ENCODE data around the gene LUC7L.
"Not testable (repeated sequence)": the region's sequence is repeated elsewhere in the genome, so short reads cannot be mapped to it uniquely, and the experiment has no call there.

The LUC7L gene

DNA sequence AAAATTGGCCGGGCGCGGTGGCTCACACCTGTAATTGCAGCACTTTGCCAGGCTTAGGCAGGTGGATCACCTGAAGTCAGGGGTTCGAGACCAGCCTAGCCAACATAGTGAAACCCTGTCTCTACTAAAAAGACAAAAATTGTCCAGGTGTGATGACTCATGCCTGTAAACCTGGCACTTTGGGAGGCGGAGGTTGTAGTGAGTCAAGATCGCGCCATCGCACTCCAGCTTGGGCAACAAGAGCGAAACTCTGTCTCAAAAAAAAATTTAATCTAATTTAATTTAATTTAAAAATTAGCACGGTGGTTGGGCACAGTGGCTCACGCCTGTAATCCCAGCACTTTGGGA is 50.6 kb downstream of the LUC7L start:
- DNase-seq = no peak

DNA sequence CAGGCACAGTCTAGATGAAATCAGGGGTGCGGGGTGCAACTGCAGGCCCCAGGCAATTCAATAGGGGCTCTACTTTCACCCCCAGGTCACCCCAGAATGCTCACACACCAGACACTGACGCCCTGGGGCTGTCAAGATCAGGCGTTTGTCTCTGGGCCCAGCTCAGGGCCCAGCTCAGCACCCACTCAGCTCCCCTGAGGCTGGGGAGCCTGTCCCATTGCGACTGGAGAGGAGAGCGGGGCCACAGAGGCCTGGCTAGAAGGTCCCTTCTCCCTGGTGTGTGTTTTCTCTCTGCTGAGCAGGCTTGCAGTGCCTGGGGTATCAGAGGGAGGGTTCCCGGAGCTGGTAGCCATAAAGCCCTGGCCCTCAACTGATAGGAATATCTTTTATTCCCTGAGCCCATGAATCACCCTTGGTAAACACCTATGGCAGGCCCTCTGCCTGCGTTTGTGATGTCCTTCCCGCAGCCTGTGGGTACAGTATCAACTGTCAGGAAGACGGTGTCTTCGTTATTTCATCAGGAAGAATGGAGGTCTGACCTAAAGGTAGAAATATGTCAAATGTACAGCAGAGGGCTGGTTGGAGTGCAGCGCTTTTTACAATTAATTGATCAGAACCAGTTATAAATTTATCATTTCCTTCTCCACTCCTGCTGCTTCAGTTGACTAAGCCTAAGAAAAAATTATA is 51.1 kb downstream of the LUC7L start:
- no peak for DNase-seq

DNA sequence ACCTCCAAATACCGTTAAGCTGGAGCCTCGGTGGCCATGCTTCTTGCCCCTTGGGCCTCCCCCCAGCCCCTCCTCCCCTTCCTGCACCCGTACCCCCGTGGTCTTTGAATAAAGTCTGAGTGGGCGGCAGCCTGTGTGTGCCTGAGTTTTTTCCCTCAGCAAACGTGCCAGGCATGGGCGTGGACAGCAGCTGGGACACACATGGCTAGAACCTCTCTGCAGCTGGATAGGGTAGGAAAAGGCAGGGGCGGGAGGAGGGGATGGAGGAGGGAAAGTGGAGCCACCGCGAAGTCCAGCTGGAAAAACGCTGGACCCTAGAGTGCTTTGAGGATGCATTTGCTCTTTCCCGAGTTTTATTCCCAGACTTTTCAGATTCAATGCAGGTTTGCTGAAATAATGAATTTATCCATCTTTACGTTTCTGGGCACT is 51.8 kb downstream of the LUC7L start:
- no peak for DNase-seq

DNA sequence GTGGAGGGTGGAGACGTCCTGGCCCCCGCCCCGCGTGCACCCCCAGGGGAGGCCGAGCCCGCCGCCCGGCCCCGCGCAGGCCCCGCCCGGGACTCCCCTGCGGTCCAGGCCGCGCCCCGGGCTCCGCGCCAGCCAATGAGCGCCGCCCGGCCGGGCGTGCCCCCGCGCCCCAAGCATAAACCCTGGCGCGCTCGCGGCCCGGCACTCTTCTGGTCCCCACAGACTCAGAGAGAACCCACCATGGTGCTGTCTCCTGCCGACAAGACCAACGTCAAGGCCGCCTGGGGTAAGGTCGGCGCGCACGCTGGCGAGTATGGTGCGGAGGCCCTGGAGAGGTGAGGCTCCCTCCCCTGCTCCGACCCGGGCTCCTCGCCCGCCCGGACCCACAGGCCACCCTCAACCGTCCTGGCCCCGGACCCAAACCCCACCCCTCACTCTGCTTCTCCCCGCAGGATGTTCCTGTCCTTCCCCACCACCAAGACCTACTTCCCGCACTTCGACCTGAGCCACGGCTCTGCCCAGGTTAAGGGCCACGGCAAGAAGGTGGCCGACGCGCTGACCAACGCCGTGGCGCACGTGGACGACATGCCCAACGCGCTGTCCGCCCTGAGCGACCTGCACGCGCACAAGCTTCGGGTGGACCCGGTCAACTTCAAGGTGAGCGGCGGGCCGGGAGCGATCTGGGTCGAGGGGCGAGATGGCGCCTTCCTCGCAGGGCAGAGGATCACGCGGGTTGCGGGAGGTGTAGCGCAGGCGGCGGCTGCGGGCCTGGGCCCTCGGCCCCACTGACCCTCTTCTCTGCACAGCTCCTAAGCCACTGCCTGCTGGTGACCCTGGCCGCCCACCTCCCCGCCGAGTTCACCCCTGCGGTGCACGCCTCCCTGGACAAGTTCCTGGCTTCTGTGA is 52.5 kb downstream of the LUC7L start, which contains the start of gene HBA1:
HBA1 (plus strand) TSS at position 204 of the 906 bp plus-strand sequence; CDS start at position 241, 37 bp downstream.
- DNase-seq = not testable (repeated sequence)

DNA sequence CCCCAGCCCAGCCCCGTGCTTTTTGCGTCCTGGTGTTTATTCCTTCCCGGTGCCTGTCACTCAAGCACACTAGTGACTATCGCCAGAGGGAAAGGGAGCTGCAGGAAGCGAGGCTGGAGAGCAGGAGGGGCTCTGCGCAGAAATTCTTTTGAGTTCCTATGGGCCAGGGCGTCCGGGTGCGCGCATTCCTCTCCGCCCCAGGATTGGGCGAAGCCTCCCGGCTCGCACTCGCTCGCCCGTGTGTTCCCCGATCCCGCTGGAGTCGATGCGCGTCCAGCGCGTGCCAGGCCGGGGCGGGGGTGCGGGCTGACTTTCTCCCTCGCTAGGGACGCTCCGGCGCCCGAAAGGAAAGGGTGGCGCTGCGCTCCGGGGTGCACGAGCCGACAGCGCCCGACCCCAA is 53.2 kb downstream of the LUC7L start:
- not testable (repeated sequence) for DNase-seq

DNA sequence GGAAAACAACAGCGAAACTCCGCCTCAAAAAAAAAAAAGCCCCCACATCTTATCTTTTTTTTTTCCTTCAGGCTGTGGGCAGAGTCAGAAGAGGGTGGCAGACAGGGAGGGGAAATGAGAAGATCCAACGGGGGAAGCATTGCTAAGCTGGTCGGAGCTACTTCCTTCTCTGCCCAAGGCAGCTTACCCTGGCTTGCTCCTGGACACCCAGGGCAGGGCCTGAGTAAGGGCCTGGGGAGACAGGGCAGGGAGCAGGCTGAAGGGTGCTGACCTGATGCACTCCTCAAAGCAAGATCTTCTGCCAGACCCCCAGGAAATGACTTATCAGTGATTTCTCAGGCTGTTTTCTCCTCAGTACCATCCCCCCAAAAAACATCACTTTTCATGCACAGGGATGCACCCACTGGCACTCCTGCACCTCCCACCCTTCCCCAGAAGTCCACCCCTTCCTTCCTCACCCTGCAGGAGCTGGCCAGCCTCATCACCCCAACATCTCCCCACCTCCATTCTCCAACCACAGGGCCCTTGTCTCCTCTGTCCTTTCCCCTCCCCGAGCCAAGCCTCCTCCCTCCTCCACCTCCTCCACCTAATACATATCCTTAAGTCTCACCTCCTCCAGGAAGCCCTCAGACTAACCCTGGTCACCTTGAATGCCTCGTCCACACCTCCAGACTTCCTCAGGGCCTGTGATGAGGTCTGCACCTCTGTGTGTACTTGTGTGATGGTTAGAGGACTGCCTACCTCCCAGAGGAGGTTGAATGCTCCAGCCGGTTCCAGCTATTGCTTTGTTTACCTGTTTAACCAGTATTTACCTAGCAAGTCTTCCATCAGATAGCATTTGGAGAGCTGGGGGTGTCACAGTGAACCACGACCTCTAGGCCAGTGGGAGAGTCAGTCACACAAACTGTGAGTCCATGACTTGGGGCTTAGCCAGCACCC is 54.0 kb downstream of the LUC7L start:
- DNase-seq = no peak

DNA sequence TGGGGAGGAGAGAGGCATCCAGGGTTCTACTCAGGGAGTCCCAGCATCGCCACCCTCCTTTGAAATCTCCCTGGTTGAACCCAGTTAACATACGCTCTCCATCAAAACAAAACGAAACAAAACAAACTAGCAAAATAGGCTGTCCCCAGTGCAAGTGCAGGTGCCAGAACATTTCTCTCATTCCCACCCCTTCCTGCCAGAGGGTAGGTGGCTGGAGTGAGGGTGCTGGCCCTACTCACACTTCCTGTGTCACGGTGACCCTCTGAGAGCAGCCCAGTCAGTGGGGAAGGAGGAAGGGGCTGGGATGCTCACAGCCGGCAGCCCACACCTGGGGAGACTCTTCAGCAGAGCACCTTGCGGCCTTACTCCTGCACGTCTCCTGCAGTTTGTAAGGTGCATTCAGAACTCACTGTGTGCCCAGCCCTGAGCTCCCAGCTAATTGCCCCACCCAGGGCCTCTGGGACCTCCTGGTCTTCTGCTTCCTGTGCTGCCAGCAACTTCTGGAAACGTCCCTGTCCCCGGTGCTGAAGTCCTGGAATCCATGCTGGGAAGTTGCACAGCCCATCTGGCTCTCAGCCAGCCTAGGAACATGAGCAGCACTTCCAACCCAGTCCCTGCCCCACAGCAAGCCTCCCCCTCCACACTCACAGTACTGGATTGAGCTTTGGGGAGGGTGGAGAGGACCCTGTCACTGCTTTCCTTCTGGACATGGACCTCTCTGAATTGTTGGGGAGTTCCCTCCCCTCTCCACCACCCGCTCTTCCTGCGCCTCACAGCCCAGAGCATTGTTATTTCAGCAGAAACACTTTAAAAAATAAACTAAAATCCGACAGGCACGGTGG is 55.1 kb downstream of the LUC7L start:
- not testable (repeated sequence) for DNase-seq

DNA sequence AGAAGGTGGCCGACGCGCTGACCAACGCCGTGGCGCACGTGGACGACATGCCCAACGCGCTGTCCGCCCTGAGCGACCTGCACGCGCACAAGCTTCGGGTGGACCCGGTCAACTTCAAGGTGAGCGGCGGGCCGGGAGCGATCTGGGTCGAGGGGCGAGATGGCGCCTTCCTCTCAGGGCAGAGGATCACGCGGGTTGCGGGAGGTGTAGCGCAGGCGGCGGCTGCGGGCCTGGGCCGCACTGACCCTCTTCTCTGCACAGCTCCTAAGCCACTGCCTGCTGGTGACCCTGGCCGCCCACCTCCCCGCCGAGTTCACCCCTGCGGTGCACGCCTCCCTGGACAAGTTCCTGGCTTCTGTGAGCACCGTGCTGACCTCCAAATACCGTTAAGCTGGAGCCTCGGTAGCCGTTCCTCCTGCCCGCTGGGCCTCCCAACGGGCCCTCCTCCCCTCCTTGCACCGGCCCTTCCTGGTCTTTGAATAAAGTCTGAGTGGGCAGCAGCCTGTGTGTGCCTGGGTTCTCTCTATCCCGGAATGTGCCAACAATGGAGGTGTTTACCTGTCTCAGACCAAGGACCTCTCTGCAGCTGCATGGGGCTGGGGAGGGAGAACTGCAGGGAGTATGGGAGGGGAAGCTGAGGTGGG is 55.9 kb downstream of the LUC7L start:
- DNase-seq = not testable (repeated sequence)

DNA sequence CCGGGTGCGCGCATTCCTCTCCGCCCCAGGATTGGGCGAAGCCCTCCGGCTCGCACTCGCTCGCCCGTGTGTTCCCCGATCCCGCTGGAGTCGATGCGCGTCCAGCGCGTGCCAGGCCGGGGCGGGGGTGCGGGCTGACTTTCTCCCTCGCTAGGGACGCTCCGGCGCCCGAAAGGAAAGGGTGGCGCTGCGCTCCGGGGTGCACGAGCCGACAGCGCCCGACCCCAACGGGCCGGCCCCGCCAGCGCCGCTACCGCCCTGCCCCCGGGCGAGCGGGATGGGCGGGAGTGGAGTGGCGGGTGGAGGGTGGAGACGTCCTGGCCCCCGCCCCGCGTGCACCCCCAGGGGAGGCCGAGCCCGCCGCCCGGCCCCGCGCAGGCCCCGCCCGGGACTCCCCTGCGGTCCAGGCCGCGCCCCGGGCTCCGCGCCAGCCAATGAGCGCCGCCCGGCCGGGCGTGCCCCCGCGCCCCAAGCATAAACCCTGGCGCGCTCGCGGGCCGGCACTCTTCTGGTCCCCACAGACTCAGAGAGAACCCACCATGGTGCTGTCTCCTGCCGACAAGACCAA is 56.8 kb downstream of the LUC7L start, which contains the start of gene HBA2:
HBA2 (plus strand) TSS at position 503 of the 568 bp plus-strand sequence; CDS start at position 540, 37 bp downstream.
- DNase-seq = not testable (repeated sequence)

DNA sequence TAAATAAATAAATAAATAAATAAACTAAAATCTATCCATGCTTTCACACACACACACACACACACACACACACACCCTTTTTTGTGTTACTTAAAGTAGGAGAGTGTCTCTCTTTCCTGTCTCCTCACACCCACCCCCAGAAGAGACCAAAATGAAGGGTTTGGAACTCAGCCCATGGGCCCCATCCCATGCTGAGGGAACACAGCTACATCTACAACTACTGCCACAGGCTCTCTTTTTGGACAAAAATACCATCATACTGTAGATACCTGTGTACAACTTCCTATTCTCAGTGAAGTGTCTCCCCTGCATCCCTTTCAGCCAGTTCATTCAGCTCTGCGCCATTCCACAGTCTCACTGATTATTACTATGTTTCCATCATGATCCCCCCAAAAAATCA is 58.5 kb downstream of the LUC7L start:
- no peak for DNase-seq

DNA sequence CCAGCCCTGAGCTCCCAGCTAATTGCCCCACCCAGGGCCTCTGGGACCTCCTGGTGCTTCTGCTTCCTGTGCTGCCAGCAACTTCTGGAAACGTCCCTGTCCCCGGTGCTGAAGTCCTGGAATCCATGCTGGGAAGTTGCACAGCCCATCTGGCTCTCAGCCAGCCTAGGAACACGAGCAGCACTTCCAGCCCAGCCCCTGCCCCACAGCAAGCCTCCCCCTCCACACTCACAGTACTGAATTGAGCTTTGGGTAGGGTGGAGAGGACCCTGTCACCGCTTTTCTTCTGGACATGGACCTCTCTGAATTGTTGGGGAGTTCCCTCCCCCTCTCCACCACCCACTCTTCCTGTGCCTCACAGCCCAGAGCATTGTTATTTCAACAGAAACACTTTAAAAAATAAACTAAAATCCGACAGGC is 59.2 kb downstream of the LUC7L start:
- not testable (repeated sequence) for DNase-seq

DNA sequence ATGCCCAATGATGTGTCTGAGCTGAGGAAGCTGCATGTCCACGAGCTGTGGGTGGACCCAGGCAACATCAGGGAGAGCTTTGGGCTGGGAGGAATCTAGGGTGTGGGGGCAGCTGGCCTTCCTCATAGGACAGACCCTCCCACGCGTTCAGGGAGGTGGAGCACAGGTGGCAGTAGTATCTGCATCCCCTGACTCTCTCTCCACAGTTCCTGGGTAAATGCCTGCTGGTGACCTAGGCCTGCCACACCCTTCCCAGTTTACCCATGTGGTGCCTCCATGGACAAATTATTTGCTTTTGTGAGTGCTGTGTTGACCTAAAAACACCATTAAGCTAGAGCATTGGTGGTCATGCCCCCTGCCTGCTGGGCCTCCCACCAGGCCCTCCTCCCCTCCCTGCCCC is 60.2 kb downstream of the LUC7L start:
- DNase-seq = no peak

DNA sequence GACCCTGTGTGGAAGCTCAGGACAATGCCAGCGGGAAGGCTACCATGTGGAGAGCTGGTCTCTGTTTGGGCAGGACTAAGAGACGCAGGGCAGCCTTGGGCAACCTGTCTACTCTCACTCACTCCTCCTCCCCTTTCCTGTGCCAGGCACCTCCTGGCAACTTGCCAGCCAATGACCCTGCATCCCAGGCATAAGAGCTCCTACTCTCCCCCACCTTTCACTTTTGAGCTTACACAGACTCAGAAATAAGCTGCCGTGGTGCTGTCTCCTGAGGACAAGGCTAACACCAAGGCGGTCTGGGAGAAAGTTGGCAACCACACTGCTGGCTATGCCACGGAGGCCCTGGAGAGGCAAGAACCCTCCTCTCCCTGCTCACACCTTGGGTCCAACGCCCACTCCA is 60.8 kb downstream of the LUC7L start:
- DNase-seq = no peak

DNA sequence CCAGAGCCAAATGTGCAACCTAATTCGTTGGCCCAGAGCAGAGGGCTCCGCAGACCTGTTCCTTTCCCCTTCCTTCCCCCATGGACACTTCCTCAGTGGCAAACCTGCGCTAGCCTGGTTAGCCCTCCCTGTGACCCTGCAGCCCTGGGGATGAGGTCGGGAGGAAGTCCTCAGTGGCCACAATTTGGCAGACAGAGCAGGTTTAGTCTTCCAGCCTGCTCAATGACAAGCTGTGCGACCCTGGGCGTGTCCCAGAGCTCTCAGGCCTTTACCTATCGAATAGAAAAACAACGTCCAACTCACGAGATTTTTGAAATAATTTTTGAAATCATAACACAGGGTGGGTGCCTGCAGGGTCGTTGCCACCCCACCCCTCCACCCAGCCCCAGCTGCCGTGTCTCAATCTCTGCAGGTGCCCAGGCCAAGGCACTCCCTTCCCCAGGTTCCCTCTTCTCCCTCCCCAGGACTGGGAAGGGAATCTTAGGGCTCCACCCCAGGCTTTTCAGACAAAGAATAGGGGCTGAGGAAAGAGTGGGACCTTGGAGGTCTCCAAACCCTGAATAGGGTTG is 62.0 kb downstream of the LUC7L start:
- no peak for DNase-seq

DNA sequence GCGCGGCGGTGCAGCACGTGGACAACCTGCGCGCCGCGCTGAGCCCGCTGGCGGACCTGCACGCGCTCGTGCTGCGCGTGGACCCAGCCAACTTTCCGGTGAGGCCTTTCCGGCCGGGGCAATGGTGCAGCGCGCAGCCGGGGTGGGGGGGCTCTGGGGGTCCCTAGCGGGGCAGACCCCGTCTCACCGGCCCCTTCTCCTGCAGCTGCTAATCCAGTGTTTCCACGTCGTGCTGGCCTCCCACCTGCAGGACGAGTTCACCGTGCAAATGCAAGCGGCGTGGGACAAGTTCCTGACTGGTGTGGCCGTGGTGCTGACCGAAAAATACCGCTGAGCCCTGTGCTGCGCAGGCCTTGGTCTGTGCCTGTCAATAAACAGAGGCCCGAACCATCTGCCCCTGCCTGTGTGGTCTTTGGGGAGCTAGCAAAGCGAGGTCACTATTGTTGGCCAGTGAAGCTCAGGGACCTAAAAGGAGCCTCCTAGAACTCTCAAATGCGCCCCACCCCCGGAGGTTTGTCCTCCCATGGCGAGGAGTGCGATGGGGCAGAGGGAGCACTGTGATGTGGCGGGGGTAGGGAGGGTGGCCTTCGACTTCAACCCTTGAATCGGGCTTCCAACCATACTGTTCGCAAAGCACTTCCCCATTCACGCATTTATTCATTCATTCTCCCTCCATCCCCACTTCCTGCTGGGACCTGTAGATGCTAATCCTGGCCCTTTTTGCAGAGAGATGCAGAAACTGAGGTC is 62.7 kb downstream of the LUC7L start:
- DNase-seq = no peak

DNA sequence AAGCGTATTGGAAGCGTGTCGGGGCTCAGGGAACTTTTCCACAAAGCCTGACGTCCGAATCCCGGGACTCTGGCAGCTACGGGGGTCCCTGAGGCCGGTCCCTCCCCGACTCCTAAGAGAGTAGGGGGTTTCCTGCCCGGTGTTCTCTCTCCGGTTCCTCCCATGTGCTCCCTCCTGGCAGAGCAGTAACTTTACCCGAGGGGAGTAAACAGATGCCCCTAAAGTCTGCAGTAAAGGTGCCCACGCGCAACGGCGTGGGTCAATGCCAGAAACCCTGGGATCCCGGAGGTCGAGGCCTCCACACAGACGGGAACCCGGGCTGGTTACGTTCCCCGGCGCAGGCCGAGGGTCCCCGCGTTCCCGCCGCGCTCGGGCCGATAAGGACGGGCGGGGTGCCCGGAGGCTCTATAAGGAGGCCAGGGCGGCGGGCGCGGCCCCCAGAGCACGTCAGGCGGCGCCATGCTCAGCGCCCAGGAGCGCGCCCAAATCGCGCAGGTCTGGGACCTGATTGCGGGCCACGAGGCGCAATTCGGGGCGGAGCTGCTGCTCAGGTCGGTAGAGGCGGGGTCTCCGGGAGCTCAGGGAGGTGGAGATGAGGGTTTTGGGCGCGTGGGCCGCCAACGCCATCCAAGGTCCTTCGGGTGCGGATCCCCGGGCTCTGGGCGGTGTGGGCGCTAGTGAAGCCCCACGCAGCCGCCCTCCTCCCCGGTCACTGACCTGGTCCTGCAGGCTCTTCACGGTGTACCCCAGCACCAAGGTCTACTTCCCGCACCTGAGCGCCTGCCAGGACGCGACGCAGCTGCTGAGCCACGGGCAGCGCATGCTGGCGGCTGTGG is 63.5 kb downstream of the LUC7L start, which contains the start of gene HBM:
HBM (plus strand) TSS at position 440 of the 836 bp plus-strand sequence; CDS start at position 460, 20 bp downstream.
- no peak for DNase-seq

DNA sequence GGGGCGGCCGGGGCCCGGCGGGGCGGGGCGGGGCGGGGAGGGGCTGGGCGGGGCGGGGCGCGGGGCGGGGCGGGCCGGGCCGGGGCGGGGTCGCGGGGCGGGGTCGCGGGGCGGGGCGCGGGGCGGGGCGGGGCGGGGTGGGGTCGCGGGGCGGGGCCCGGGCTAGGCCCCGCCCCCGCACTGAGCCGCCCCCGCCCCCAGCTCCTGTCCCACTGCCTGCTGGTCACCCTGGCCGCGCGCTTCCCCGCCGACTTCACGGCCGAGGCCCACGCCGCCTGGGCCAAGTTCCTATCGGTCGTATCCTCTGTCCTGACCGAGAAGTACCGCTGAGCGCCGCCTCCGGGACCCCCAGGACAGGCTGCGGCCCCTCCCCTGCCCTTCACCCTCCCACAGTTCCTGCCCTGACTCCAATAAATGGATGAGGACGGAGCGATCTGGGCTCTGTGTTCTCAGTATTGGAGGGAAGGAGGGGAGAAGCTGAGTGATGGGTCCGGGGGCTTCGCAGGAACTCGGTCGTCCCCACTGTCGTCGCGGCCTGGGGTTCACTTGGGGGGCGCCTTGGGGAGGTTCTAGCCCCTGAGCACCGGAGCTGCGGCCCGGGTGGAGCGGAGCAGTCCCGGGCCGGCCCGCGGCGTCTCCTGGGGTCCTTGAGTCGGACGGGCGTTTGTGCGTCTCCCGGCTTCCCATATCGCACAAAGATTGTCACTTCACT is 64.3 kb downstream of the LUC7L start:
- no peak for DNase-seq
